NCI-H748 treated with DMSO at 0.1 percent for 48 hours (cell line): ENCODE data around the gene GSN.

Source experiments
- DNase-seq: peaks from one replicate; lab custom pipeline; 2025; lab: John Stamatoyannopoulos, UW

Gene GSN

GRCh38 chr9:121372239-121373010 lies 104.5 kb downstream of the GSN start:
- no peak for DNase-seq

DNA sequence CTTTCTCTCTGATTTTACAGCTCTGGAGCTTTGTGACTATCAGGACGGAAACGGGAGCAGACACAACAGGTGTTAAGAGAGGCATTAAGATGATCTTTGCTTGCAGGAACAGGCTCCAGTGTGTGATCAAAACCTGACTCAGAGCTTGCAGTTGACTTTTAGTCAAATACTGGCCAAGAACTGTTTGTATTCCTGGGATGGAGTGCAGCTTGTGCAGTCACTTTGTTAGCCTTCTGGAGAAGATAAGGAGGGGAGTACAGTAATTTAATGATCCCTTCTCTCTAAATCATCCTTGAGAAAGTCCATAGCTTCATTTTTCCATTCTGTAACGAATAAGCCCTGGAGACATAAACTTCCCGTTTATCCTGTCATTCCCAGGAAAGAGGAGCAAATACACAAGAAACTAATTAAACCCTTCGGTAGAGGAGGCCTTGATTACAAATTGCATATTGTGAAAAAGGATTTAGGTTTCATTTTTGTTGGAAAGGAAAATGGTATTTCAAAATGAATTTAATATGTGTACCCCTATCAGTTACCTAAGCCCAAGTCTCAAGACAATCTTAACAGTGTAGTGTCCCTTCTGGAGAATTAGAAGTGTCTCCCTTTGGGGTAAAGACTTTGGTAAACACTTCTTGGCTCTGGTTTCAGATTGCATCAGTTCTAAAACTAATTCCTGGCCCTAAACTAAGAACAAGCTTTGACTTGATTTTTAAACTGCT lies 105.2 kb downstream of the GSN start:
- DNase-seq: no peak

DNA sequence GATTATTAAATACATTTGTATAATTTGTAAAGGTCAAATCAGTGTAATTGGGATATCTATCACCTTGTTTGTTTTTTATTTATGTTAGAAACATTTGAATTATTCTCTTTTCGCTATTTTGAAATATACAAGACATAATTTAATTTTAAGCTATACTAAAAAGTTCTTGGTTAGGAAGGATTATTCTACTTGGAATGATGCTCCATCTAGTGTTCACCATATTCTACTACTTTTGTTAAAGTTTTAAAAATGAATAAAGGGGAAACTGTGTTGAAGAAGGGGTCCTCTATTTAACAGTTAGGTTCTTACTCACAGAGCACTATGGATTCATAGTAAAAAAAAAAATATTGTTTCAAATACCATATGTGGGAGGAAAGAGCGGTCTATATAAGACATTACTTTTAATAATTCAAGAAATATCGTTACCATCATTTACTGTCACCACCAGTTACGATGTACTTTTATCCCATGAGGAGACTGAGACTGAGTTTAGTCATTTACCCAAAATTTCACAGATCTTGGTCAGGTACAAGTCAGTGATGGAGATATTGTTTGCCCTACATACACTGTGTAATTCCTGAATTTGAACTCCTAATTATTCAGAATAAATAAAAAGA lies 108.4 kb downstream of the GSN start:
- no peak for DNase-seq

DNA sequence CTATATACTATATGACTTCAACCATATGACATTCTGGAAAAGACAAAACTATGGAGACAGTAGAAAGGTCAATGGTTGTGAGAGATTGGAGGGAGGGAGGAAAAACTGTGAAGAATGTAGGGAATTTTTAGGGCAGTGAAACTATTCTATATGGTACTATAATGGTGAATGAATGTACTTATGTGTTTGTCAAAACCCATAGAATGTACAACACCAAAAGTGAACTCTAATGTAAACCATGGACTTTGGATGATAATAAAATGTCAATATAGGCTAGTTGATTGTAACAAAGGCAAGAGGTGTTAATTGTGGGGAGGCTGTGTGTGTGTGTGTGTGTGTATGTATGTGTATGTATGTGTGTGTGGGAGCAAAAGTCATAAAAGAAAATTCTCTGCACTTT lies 112.9 kb downstream of the GSN start:
- no peak for DNase-seq
